Natural killer cell (primary cell): ENCODE measurements around the gene TRIM71. TPM values are rescaled to one million over a fixed set of nuclear protein-coding genes. Genes with fewer than 3 reads are reported as not detected.

Experiments
- ATAC-seq, 3 donors: fragments of 150-1000 bp in 2 of 3; fragments of 200-7000 bp in 1 of 3; cut with Tn5 transposase; 1 replicate in 1 of 3; 2 replicates in 2 of 3; pipeline ENCODE4 v1.10.0; 2021; ENCODE audit warnings: mild to moderate bottlenecking in 2 of 3, moderate library complexity in 2 of 3
- DNase-seq, 2 donors: peaks; one replicate each; pipeline versions ENCODE4 v3.0.0 to v3.0.0-alpha.2; 2013 to 2021; ENCODE audit warnings: mixed read lengths in 1 of 2
- H3K27ac ChIP-seq: one replicate; pipeline ENCODE4 v1.5.1; 2013; ENCODE audit warnings: mild to moderate bottlenecking, low read length
- H3K27me3 ChIP-seq: one replicate; pipeline ENCODE4 v1.6.1; 2013; ENCODE audit warnings: low read length; ENCODE audit not compliant: control insufficient read depth, insufficient read depth
- H3K36me3 ChIP-seq: one replicate; pipeline ENCODE4 v1.6.1; 2013; ENCODE audit warnings: low read length; ENCODE audit not compliant: control insufficient read depth, insufficient read depth
- H3K4me1 ChIP-seq: one replicate; pipeline ENCODE4 v1.6.1; 2013; ENCODE audit warnings: low read length; ENCODE audit not compliant: control insufficient read depth, insufficient read depth
- H3K4me3 ChIP-seq: one replicate; pipeline ENCODE4 v1.5.1; 2013; ENCODE audit warnings: low read length
- H3K9me3 ChIP-seq: one replicate; pipeline ENCODE4 v1.6.1; 2013; ENCODE audit warnings: low read length; ENCODE audit not compliant: control insufficient read depth, insufficient read depth
- H3K27ac Mint-ChIP-seq, 2 donors: one replicate each; pipeline ENCODE4 v1.8.0; 2022; ENCODE audit warnings: mild to moderate bottlenecking in 2 of 2, mixed read lengths in 2 of 2, moderate library complexity in 1 of 2
- H3K27me3 Mint-ChIP-seq, 2 donors: one replicate each; pipeline ENCODE4 v1.8.0; 2022; ENCODE audit warnings: low read depth in 2 of 2, mixed read lengths in 2 of 2
- H3K36me3 Mint-ChIP-seq: one replicate; pipeline ENCODE4 v1.8.0; 2022; ENCODE audit warnings: mixed read lengths
- H3K4me1 Mint-ChIP-seq, 2 donors: one replicate each; pipeline ENCODE4 v1.8.0; 2022; ENCODE audit warnings: mixed read lengths in 2 of 2
- H3K4me3 Mint-ChIP-seq: one replicate; pipeline ENCODE4 v1.8.0; 2022; ENCODE audit warnings: mild to moderate bottlenecking, moderate library complexity, mixed read lengths
- H3K9me3 Mint-ChIP-seq, 2 donors: one replicate each; pipeline ENCODE4 v1.8.0; 2022; ENCODE audit warnings: mixed read lengths in 2 of 2
- WGBS: methylation state at CpG from one replicate; pipeline ENCODE4 v1.1.7; 2013; ENCODE audit warnings: missing lambda C conversion rate; ENCODE audit not compliant: insufficient coverage; 5-methylcytosine and 5-hydroxymethylcytosine counted together
- intact Hi-C: fragments of 100-400 bp; cut with micrococcal nuclease; formaldehyde crosslinking; loops from one replicate; pipeline ENCODE4 v1.14.2; 2022
- total RNA-seq, 4 donors: library from RNA; stranded (reverse); fragments of 120-200 nt in 1 of 4; gene quantifications; one replicate each; pipeline versions ENCODE4 v1.2.3 to v1.2.4, GENCODE V29; 2013 to 2022
- TF ChIP-seq, protein P1 (sequence below): fragments of 200-600 bp; IDR thresholded peaks from one replicate; pipeline ENCODE4 v1.8.0; 2022; ENCODE audit warnings: antibody characterized with exemption

The TRIM71 gene
- total RNA-seq, 3 donors from 2014 or later (not counting 1 experiment from before 2014, with no cell fraction given), result 0.05 TPM; not detected in 2

DNA sequence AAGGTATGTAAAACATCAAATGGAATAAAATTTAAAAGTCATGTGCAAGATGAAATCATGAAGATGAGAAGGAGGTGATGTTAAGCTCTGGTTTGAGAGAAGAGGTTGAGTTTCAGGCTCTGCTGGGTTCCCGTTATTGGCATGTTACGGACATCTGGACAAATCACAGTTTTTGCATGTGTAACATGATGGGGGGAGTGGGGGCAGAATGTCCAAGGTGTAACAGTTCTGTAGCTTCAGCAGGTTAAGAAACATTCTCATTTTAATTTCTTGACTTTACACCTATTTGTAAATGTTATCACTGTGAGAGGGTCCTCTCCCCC is 17.2 kb downstream of the TRIM71 start:
- no peak overlapping the region for H3K4me3 Mint-ChIP-seq
- no peak for DNase-seq
- no peaks in the 10 kb centered on the region for H3K9me3 ChIP-seq
- no peaks in the 10 kb centered on the region for H3K36me3 Mint-ChIP-seq
- no peaks in the 10 kb centered on the region for H3K4me1 ChIP-seq
- H3K36me3 ChIP-seq, result no peaks in the 10 kb centered on the region
- TF ChIP-seq, protein P1, sequence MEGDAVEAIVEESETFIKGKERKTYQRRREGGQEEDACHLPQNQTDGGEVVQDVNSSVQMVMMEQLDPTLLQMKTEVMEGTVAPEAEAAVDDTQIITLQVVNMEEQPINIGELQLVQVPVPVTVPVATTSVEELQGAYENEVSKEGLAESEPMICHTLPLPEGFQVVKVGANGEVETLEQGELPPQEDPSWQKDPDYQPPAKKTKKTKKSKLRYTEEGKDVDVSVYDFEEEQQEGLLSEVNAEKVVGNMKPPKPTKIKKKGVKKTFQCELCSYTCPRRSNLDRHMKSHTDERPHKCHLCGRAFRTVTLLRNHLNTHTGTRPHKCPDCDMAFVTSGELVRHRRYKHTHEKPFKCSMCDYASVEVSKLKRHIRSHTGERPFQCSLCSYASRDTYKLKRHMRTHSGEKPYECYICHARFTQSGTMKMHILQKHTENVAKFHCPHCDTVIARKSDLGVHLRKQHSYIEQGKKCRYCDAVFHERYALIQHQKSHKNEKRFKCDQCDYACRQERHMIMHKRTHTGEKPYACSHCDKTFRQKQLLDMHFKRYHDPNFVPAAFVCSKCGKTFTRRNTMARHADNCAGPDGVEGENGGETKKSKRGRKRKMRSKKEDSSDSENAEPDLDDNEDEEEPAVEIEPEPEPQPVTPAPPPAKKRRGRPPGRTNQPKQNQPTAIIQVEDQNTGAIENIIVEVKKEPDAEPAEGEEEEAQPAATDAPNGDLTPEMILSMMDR, result no peak
- H3K27me3 ChIP-seq, result peaks cover 7% of the 10 kb centered on the region
- 91% methylated on average over 2 of the region's 2 CpGs for WGBS
- no peak overlapping the region for H3K4me3 ChIP-seq
- no peak overlapping the region for H3K27ac Mint-ChIP-seq
- no peak overlapping the region for H3K27ac ChIP-seq
- intact Hi-C loops, result no loop called here
- H3K27me3 Mint-ChIP-seq, result peaks cover 3 to 17% of the 10 kb centered on the region in 2 donors
- no peaks in the 10 kb centered on the region for H3K4me1 Mint-ChIP-seq
- ATAC-seq, result no peak
- no peaks in the 10 kb centered on the region for H3K9me3 Mint-ChIP-seq

DNA sequence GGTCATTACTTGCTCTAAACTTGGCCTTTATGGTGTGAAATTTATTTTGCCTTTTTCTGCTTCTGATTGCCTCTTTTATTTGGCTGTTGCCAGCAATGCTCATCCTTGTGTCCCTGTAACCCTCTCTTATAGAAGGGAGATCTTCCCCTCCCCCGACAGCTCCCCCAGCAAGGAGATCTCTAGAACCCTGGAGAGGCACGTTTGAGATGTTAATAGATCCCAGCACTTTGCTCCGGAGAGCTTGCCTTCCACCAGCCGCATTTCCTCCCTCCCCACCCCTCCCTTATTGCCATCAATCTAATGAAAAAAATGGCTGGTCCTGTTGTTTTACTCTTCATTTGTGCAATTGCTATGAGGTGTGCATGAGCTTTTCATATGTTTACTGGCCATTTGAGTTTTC is 18.2 kb downstream of the TRIM71 start:
- Mint-ChIP-seq H3K4me1 (no peaks in the 10 kb centered on the region), H3K27ac (no peak overlapping the region), H3K9me3 (no peaks in the 10 kb centered on the region), H3K27me3 (peaks cover 3 to 17% of the 10 kb centered on the region in 2 donors), H3K36me3 (no peaks in the 10 kb centered on the region), H3K4me3 (no peak overlapping the region)
- 85% methylated on average over 4 of the region's 4 CpGs for whole genome bisulfite sequencing
- Histone ChIP-seq H3K4me1 (no peaks in the 10 kb centered on the region), H3K27me3 (peaks cover 7% of the 10 kb centered on the region), H3K27ac (no peak overlapping the region), H3K36me3 (no peaks in the 10 kb centered on the region), H3K4me3 (no peak overlapping the region), H3K9me3 (no peaks in the 10 kb centered on the region)
- ATAC-seq, result no peak
- TF ChIP-seq, protein P1, result no peak
- no peak for DNase-seq
- intact Hi-C loops, result no loop called here

DNA sequence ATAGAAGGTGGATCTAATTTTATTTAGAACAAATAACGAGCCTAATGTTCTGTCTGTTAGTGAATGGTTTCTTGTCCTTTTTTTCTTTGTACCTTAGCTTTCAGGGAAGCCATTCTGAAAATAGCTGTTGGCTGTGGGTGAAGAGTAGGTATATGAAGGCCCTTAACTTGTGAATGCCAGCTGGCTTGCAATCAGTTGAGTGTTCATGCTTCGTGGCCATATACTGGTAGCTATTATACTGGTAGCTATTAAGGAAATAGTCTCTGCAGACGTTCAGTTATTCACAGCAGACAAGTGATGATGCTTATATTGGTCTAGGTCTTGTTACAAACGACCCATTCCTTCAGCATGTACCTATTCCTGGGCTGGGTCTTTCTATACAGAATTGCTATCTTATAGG is 18.8 kb downstream of the TRIM71 start:
- H3K36me3 ChIP-seq, result no peaks in the 10 kb centered on the region
- H3K4me1 ChIP-seq, result no peaks in the 10 kb centered on the region
- no peaks in the 10 kb centered on the region for H3K4me1 Mint-ChIP-seq
- H3K27ac ChIP-seq, result no peak overlapping the region
- H3K27me3 ChIP-seq, result peaks cover 7% of the 10 kb centered on the region
- H3K27ac Mint-ChIP-seq, result no peak overlapping the region
- H3K36me3 Mint-ChIP-seq, result no peaks in the 10 kb centered on the region
- intact Hi-C loops, result no loop called here
- no peak overlapping the region for H3K4me3 Mint-ChIP-seq
- TF ChIP-seq, protein P1, result no peak
- H3K27me3 Mint-ChIP-seq, result peaks cover 3 to 17% of the 10 kb centered on the region in 2 donors
- DNase-seq, result no peak
- WGBS, result 84% methylated on average over 4 of the region's 4 CpGs
- no peak for ATAC-seq
- H3K9me3 ChIP-seq, result no peaks in the 10 kb centered on the region
- no peak overlapping the region for H3K4me3 ChIP-seq
- H3K9me3 Mint-ChIP-seq, result no peaks in the 10 kb centered on the region

DNA sequence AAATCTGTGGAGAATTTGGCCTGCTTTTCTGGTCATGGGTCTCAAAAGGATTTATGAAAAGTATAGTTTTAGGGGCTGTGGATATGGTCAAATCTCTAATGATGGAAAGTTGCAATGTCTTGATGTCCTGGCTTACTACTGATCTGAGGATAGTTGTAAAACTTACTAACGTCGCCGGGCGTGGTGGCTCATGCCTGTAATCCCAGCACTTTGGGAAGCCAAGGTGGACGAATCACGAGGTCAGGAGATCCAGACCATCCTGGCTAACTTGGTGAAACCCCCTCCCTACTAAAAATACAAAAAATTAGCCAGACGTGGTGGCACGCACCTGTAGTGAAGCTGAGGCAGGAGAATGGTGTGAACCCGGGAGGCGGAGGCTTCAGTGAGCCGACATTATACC is 19.6 kb downstream of the TRIM71 start:
- Mint-ChIP-seq H3K27ac (no peak overlapping the region), H3K36me3 (no peaks in the 10 kb centered on the region), H3K27me3 (peaks cover 3 to 12% of the 10 kb centered on the region in 2 donors), H3K4me1 (no peaks in the 10 kb centered on the region), H3K9me3 (no peaks in the 10 kb centered on the region), H3K4me3 (no peak overlapping the region)
- Histone ChIP-seq H3K9me3 (no peaks in the 10 kb centered on the region), H3K36me3 (no peaks in the 10 kb centered on the region), H3K27me3 (peaks cover 2% of the 10 kb centered on the region), H3K4me3 (no peak overlapping the region), H3K4me1 (peaks cover 1% of the 10 kb centered on the region), H3K27ac (no peak overlapping the region)
- TF ChIP-seq, protein P1, result no peak
- DNase-seq (no peak), ATAC-seq (no peak)
- intact Hi-C loops, result no loop called here
- WGBS, result 93% methylated on average over 9 of the region's 11 CpGs
